GM12872 (cell line): ENCODE data around the gene C1orf116.
A peak's percentile ranks its signal among the peaks of the same experiment; 100 is the strongest.

Source experiments
- TF ChIP-seq, protein P1 (sequence below): IDR thresholded peaks from 3 replicates; pipeline ENCODE4 v1.5.1; 2011; ENCODE audit warnings: low read depth, mild to moderate bottlenecking, low read length, moderate library complexity; ENCODE audit not compliant: insufficient read depth

C1orf116 gene

DNA sequence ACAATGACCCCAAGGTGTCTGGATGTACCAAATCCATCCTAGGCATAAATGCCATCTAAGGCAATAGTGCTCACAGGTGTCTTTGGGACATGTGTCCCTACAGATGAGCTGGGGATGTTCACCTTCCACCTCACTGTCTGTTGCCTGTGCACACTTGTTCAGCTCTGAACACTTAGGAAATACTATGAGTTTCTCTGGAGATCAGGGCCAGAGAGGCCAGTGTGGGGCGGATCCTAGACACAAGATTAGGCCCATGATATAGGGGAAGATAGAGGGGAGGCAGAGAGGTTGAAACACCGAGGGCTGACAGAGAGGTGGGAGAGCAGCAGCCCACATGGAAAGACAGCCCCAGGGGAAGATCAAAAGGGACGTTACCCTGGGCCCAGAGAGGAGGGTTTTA is 25.6 kb downstream of the C1orf116 start:
- TF ChIP-seq, protein P1, sequence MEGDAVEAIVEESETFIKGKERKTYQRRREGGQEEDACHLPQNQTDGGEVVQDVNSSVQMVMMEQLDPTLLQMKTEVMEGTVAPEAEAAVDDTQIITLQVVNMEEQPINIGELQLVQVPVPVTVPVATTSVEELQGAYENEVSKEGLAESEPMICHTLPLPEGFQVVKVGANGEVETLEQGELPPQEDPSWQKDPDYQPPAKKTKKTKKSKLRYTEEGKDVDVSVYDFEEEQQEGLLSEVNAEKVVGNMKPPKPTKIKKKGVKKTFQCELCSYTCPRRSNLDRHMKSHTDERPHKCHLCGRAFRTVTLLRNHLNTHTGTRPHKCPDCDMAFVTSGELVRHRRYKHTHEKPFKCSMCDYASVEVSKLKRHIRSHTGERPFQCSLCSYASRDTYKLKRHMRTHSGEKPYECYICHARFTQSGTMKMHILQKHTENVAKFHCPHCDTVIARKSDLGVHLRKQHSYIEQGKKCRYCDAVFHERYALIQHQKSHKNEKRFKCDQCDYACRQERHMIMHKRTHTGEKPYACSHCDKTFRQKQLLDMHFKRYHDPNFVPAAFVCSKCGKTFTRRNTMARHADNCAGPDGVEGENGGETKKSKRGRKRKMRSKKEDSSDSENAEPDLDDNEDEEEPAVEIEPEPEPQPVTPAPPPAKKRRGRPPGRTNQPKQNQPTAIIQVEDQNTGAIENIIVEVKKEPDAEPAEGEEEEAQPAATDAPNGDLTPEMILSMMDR: no peak

- TF ChIP-seq, protein P1: 0 out of 3 replicates have a peak, but pooled peaks have one; percentile 1
Measured at GRCh38 chr1:207006083-207006482, 26.5 kb downstream of the C1orf116 start.

GRCh38 chr1:207004931-207005830 is 27.4 kb downstream of the C1orf116 start:
- TF ChIP-seq, protein P1: peak; percentile 95

DNA sequence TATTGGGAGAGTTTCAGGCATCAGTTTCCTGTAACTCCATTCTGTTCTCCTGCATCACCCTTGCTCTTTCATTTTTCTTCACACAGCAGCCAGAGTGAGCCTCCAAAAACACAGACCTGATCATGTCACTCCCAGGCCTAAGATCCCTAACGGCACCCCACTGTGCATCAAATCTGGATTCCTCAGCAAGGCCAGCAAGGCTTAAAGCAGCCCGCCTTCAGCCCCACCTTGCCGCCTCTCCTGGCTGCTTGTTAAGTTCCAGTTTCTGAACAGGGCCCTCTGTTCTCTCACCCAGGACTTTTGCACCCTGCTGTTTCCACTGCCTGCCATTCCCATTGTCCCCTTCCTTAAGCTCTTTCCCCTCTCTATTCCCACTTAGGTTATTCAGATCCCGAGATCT is 29.3 kb downstream of the C1orf116 start:
- TF ChIP-seq, protein P1: no peak

GRCh38 chr1:207002724-207003146 is 29.8 kb downstream of the C1orf116 start:
- TF ChIP-seq, protein P1: no peak

GRCh38 chr1:207001492-207002245 is 30.9 kb downstream of the C1orf116 start:
- TF ChIP-seq, protein P1: no peak

DNA sequence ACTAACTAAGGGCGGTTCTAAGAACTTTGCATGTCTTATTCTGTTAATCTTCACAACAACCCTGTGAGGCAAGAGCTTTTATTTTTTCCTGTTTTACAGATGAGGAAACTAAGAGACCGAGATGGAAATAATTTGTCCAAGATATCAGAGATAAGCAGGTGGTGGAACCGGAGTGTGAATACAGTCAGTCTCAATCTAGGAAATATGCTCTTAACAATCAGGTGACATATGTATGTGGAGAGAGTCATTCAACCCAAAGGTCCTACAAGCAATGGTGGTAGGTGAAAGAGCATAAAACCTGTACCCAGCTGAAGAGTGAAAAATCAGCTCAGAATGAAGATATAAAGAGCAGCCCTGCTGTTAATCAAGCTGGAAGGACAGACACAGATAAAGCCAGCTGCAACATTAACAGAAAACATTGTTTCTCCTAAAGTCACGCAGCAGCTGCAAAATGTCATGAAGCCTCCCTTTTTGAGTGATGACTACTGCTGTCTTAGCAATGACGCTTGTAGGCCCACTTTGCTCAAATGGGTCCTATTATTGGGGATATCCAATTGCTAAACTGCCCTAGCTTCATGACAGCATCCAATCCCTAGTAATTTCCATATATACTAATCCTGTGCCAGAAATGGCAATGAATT is 31.8 kb downstream of the C1orf116 start:
- TF ChIP-seq, protein P1: no peak
